ENCODE data around the gene PLPP1.

PLPP1 gene

GRCh38 chr5:55467862-55468551 lies 66.8 kb downstream of the PLPP1 start:
- TF ChIP-seq CTCF (IDR thresholded peaks at IDR 0.05; ENCODE audit: borderline replicate concordance, control extremely low read depth, extremely low read depth, insufficient read depth, missing control alignments) = no peak
- no peak for DNase-seq (ENCODE audit: low spot score)
- in situ Hi-C loops (cut with MboI; ENCODE audit: low sequenced_read_pairs, unreplicated experiment) = no loop called here

- no peak for TF ChIP-seq CTCF (IDR thresholded peaks at IDR 0.05; ENCODE audit: borderline replicate concordance, control extremely low read depth, extremely low read depth, insufficient read depth, missing control alignments)
- in situ Hi-C loops (cut with MboI; ENCODE audit: low sequenced_read_pairs, unreplicated experiment) = no loop called here
- no peak for DNase-seq (ENCODE audit: low spot score)
These were observed 71.2 kb downstream of the PLPP1 start for GRCh38 chr5:55463613-55464012.

- no peak for TF ChIP-seq CTCF (IDR thresholded peaks at IDR 0.05; ENCODE audit: borderline replicate concordance, control extremely low read depth, extremely low read depth, insufficient read depth, missing control alignments)
- DNase-seq (ENCODE audit: low spot score) = no peak
- in situ Hi-C loops (cut with MboI; ENCODE audit: low sequenced_read_pairs, unreplicated experiment) = no loop called here
These were observed 75.2 kb downstream of the PLPP1 start for GRCh38 chr5:55459572-55459971.

- in situ Hi-C loops (cut with MboI; ENCODE audit: low sequenced_read_pairs, unreplicated experiment) = no loop called here
- TF ChIP-seq CTCF (IDR thresholded peaks at IDR 0.05; ENCODE audit: borderline replicate concordance, control extremely low read depth, extremely low read depth, insufficient read depth, missing control alignments) = no peak
- no peak for DNase-seq (ENCODE audit: low spot score)
These were observed 78.4 kb downstream of the PLPP1 start for GRCh38 chr5:55456216-55456895.

- DNase-seq (ENCODE audit: low spot score) = no peak
- TF ChIP-seq CTCF (IDR thresholded peaks at IDR 0.05; ENCODE audit: borderline replicate concordance, control extremely low read depth, extremely low read depth, insufficient read depth, missing control alignments) = no peak
- in situ Hi-C loops (cut with MboI; ENCODE audit: low sequenced_read_pairs, unreplicated experiment) = no loop called here
These were observed 80.5 kb downstream of the PLPP1 start for GRCh38 chr5:55454282-55454681.

GRCh38 chr5:55453211-55453610 lies 81.6 kb downstream of the PLPP1 start:
- in situ Hi-C loops (cut with MboI; ENCODE audit: low sequenced_read_pairs, unreplicated experiment) = no loop called here
- no peak for TF ChIP-seq CTCF (IDR thresholded peaks at IDR 0.05; ENCODE audit: borderline replicate concordance, control extremely low read depth, extremely low read depth, insufficient read depth, missing control alignments)
- DNase-seq (ENCODE audit: low spot score) = no peak

Data from GM13976 (cell line).